AG04449 (cell line): ENCODE data around the gene ABCB11.

Experiments
- CTCF ChIA-PET: fragments of 350-600 bp; formaldehyde crosslinking; extraction: SDS; loops from one replicate; lab custom pipeline; 2021; ENCODE audit warnings: antibody characterized with exemption; lab: Yijun Ruan, JAX
- POLR2A ChIA-PET: fragments of 400-600, 350-600 bp; formaldehyde crosslinking; extraction: SDS; loops from one replicate; lab custom pipeline; 2020; ENCODE audit warnings: antibody characterized with exemption, inconsistent platforms; lab: Yijun Ruan, JAX
- DNase-seq: peaks from one replicate; pipeline ENCODE4 v3.0.0-alpha.2; 2010; ENCODE audit warnings: low read depth, low spot score
- H3K4me3 ChIP-seq: 2 replicates; pipeline ENCODE4 v1.5.1; 2011; ENCODE audit warnings: low read depth, mild to moderate bottlenecking, control low read depth, low read length
- CTCF ChIP-seq: IDR thresholded peaks from one replicate; pipeline ENCODE4 v1.5.1; 2011; ENCODE audit warnings: mild to moderate bottlenecking, moderate library complexity, low read length, control low read depth, inconsistent platforms; ENCODE audit not compliant: insufficient read depth; ENCODE audit errors: missing control alignments

ABCB11 gene

GRCh38 chr2:168974428-168974827, 56.7 kb downstream of the ABCB11 start:
- CTCF ChIA-PET, result interaction anchor here (1.2 kb wide), 1 partner anchor 9 kb away, joined by 3 read pairs; no protein-coding TSS in a partner anchor
- POLR2A ChIA-PET, result no interaction called here
- DNase-seq, result no peak
- no peak for TF ChIP-seq CTCF
- no peak overlapping the region for H3K4me3 ChIP-seq

GRCh38 chr2:168971261-168971660, 59.9 kb downstream of the ABCB11 start:
- no peak overlapping the region for H3K4me3 ChIP-seq
- ChIA-PET POLR2A (no interaction called here), CTCF (interaction anchor here (0.7 kb wide), 1 partner anchor 9 kb away, joined by 3 read pairs; no protein-coding TSS in a partner anchor)
- TF ChIP-seq CTCF, result no peak
- no peak for DNase-seq

GRCh38 chr2:168970711-168971233, 60.4 kb downstream of the ABCB11 start:
- ChIA-PET CTCF (interaction anchor here (2.3 kb wide), 1 partner anchor 10 kb away, joined by 8 read pairs; no protein-coding TSS in a partner anchor), POLR2A (no interaction called here)
- H3K4me3 ChIP-seq, result no peak overlapping the region
- no peak for DNase-seq
- TF ChIP-seq CTCF, result no peak

- no peak for TF ChIP-seq CTCF
- no peak overlapping the region for H3K4me3 ChIP-seq
- no peak for DNase-seq
- ChIA-PET POLR2A (no interaction called here), CTCF (interaction anchor here (2.3 kb wide), 1 partner anchor 9 kb away, joined by 8 read pairs; no protein-coding TSS in a partner anchor)
Measured at GRCh38 chr2:168969865-168970264, 61.3 kb downstream of the ABCB11 start.

- H3K4me3 ChIP-seq, result no peak overlapping the region
- ChIA-PET CTCF (interaction anchor here (2.3 kb wide), 1 partner anchor 164 kb away, joined by 8 read pairs; no protein-coding TSS in a partner anchor), POLR2A (no interaction called here)
- no peak for DNase-seq
- no peak for TF ChIP-seq CTCF
Measured at GRCh38 chr2:168968342-168968741, 62.8 kb downstream of the ABCB11 start.

- ChIA-PET POLR2A (no interaction called here), CTCF (interaction anchor here (1.0 to 1.5 kb wide), 3 partner anchors 166 to 178 kb away, joined by 3 to 5 read pairs (median 4); no protein-coding TSS in a partner anchor)
- TF ChIP-seq CTCF, result no peak
- no peak for DNase-seq
- H3K4me3 ChIP-seq, result no peak overlapping the region
Measured at GRCh38 chr2:168964251-168964807, 66.8 kb downstream of the ABCB11 start.
